Urothelium cell line (cell line): ENCODE data around the gene HOXA7.

ENCODE experiments used
- DNase-seq: peaks from one replicate; pipeline ENCODE4 v3.0.0; 2011; ENCODE audit warnings: low spot score, mixed read lengths
- FAIRE-seq: peaks from 2 replicates; lab custom pipeline; 2011; peaks lifted over from hg19 to GRCh38; lab: Jason Lieb, UNC

The HOXA7 gene

GRCh38 chr7:27139334-27140125 is 16.9 kb downstream of the HOXA7 start:
- FAIRE-seq = no peak
- no peak for DNase-seq

- FAIRE-seq = no peak
- DNase-seq = no peak
These were observed 17.5 kb downstream of the HOXA7 start for GRCh38 chr7:27138985-27139333.

GRCh38 chr7:27138472-27138871 is 18.0 kb downstream of the HOXA7 start:
- FAIRE-seq (no peak), DNase-seq (no peak)

- DNase-seq (no peak), FAIRE-seq (no peak)
These were observed 18.7 kb downstream of the HOXA7 start for GRCh38 chr7:27137640-27138315.

GRCh38 chr7:27134392-27134791 is 22.1 kb downstream of the HOXA7 start:
- DNase-seq (no peak), FAIRE-seq (no peak)

- FAIRE-seq (no peak), DNase-seq (no peak)
These were observed 22.9 kb downstream of the HOXA7 start for GRCh38 chr7:27133409-27134231.

GRCh38 chr7:27132978-27133377 is 23.5 kb downstream of the HOXA7 start:
- DNase-seq = no peak

GRCh38 chr7:27132214-27132613 is 24.3 kb downstream of the HOXA7 start:
- DNase-seq = no peak
- no peak for FAIRE-seq

More at GRCh38 chr7:27132978-27133377, 23.5 kb downstream of the HOXA7 start:
- FAIRE-seq = no peak

- no peak for FAIRE-seq
- no peak for DNase-seq
These were observed 25.1 kb downstream of the HOXA7 start for GRCh38 chr7:27131390-27131819.

GRCh38 chr7:27130540-27131389 is 25.7 kb downstream of the HOXA7 start, which contains the start of gene HOXA4:
Gene HOXA4 (minus strand): TSS chr7:27130757. CDS start chr7:27130733, 24 bp downstream.
- peak; percentile 98 for FAIRE-seq
- peak; percentile 98 for DNase-seq

- peak; percentile 42 for FAIRE-seq
- peak; percentile 83 for DNase-seq
These were observed 26.5 kb downstream of the HOXA7 start for GRCh38 chr7:27129729-27130539.

GRCh38 chr7:27128776-27129728 is 27.4 kb downstream of the HOXA7 start:
- DNase-seq (no peak), FAIRE-seq (no peak)

- peak; percentile 13 for FAIRE-seq
- DNase-seq = no peak
These were observed 28.4 kb downstream of the HOXA7 start for GRCh38 chr7:27128034-27128433.

GRCh38 chr7:27126596-27127327 is 29.7 kb downstream of the HOXA7 start:
- DNase-seq = no peak
- no peak for FAIRE-seq

- FAIRE-seq (no peak), DNase-seq (no peak)
These were observed 30.5 kb downstream of the HOXA7 start for GRCh38 chr7:27125986-27126394.

- no peak for FAIRE-seq
- no peak for DNase-seq
These were observed 31.4 kb downstream of the HOXA7 start for GRCh38 chr7:27124902-27125689.
